HepG2 (cell line): ENCODE data around the gene APOM. TPM values are rescaled to one million over a fixed set of nuclear protein-coding genes. Genes with fewer than 3 reads are reported as not detected.
A peak's percentile ranks its signal among the peaks of the same experiment; 100 is the strongest.

ENCODE experiments used
- BCL6 ChIP-seq: IDR thresholded peaks from 2 replicates; pipeline ENCODE4 v1.6.1; 2016; ENCODE audit warnings: missing genetic modification reagents, missing compliant biosample characterization
- FOSL1 ChIP-seq: sonication (generic); formaldehyde crosslinking; IDR thresholded peaks from 2 replicates; pipeline ENCODE4 v1.9.0; 2021; ENCODE audit warnings: missing genetic modification reagents, borderline replicate concordance
- FOSL2 ChIP-seq: sonication (generic); formaldehyde crosslinking; IDR thresholded peaks from 2 replicates; pipeline ENCODE4 v1.4.0; 2020; ENCODE audit warnings: missing genetic modification reagents
- KDM3A ChIP-seq: IDR thresholded peaks from 2 replicates; pipeline ENCODE4 v1.6.1; 2018; ENCODE audit warnings: low read depth, missing compliant biosample characterization
- NBN ChIP-seq: fragments of 450-650 bp; conservative IDR thresholded peaks from 2 replicates; pipeline ENCODE4 v1.6.1; 2017
- PTBP1 ChIP-seq: fragments of 200-400 bp; formaldehyde crosslinking; IDR thresholded peaks from 2 replicates; pipeline ENCODE4 v1.6.1; 2018; ENCODE audit warnings: low read length, low read depth; ENCODE audit not compliant: poor library complexity, severe bottlenecking
- RFX1 ChIP-seq: fragments of 450-650 bp; IDR thresholded peaks from 2 replicates; pipeline ENCODE4 v1.6.1; 2017
- SP140L ChIP-seq: sonication (generic); formaldehyde crosslinking; IDR thresholded peaks from 2 replicates; pipeline ENCODE4 v1.4.0; 2020; ENCODE audit warnings: missing genetic modification reagents, borderline replicate concordance
- SRF ChIP-seq: IDR thresholded peaks from 2 replicates; pipeline ENCODE4 v1.6.1; 2011; ENCODE audit warnings: mild to moderate bottlenecking, low read depth, low read length, moderate library complexity
- TBX2 ChIP-seq: sonication (generic); formaldehyde crosslinking; IDR thresholded peaks from 2 replicates; pipeline ENCODE4 v1.5.0; 2020; ENCODE audit warnings: missing genetic modification reagents, mild to moderate bottlenecking, borderline replicate concordance
- THAP8 ChIP-seq: sonication (generic); formaldehyde crosslinking; IDR thresholded peaks from 2 replicates; pipeline ENCODE4 v1.5.1; 2020; ENCODE audit warnings: missing genetic modification reagents, mild to moderate bottlenecking, borderline replicate concordance
- ZGPAT ChIP-seq: IDR thresholded peaks from 2 replicates; pipeline ENCODE4 v1.6.1; 2016; ENCODE audit warnings: mild to moderate bottlenecking
- ZKSCAN1 ChIP-seq: fragments of 150-350 bp; IDR thresholded peaks from 2 replicates; pipeline ENCODE4 v1.6.1; 2014; ENCODE audit warnings: low read length
- ZNF17 ChIP-seq: sonication (generic); formaldehyde crosslinking; IDR thresholded peaks from 2 replicates; pipeline ENCODE4 v1.5.0; 2020; ENCODE audit warnings: mild to moderate bottlenecking, missing genetic modification reagents
- ZNF225 ChIP-seq: sonication (generic); formaldehyde crosslinking; IDR thresholded peaks from 2 replicates; pipeline ENCODE4 v1.4.0; 2020; ENCODE audit warnings: mild to moderate bottlenecking, missing genetic modification reagents
- ZNF234 ChIP-seq: sonication (generic); formaldehyde crosslinking; conservative IDR thresholded peaks from 2 replicates; pipeline ENCODE4 v1.5.1; 2020; ENCODE audit warnings: mild to moderate bottlenecking, missing genetic modification reagents
- ZNF350 ChIP-seq: sonication (generic); formaldehyde crosslinking; IDR thresholded peaks from 2 replicates; pipeline ENCODE4 v1.4.0; 2020; ENCODE audit warnings: mild to moderate bottlenecking, low read depth, missing genetic modification reagents, borderline replicate concordance
- ZNF460 ChIP-seq: sonication (generic); formaldehyde crosslinking; IDR thresholded peaks from 2 replicates; pipeline ENCODE4 v1.5.1; 2020; ENCODE audit warnings: missing genetic modification reagents, mild to moderate bottlenecking, borderline replicate concordance
- ZNF569 ChIP-seq: sonication (generic); formaldehyde crosslinking; IDR thresholded peaks from 2 replicates; pipeline ENCODE4 v1.5.0; 2020; ENCODE audit warnings: mild to moderate bottlenecking, missing genetic modification reagents, moderate library complexity, borderline replicate concordance
- ZNF570 ChIP-seq: sonication (generic); formaldehyde crosslinking; IDR thresholded peaks from 2 replicates; pipeline ENCODE4 v1.4.0; 2020; ENCODE audit warnings: mild to moderate bottlenecking, missing genetic modification reagents, borderline replicate concordance
- ZNF572 ChIP-seq: sonication (generic); formaldehyde crosslinking; IDR thresholded peaks from 2 replicates; pipeline ENCODE4 v1.5.1; 2020; ENCODE audit warnings: mild to moderate bottlenecking, missing genetic modification reagents
- ZNF761 ChIP-seq: sonication (generic); formaldehyde crosslinking; conservative IDR thresholded peaks from 2 replicates; pipeline ENCODE4 v1.4.0; 2020; ENCODE audit warnings: mild to moderate bottlenecking, missing genetic modification reagents
- ZNF772 ChIP-seq: sonication (generic); formaldehyde crosslinking; IDR thresholded peaks from 2 replicates; pipeline ENCODE4 v1.5.0; 2020; ENCODE audit warnings: mild to moderate bottlenecking, missing genetic modification reagents
- ZNF850 ChIP-seq: sonication (generic); formaldehyde crosslinking; conservative IDR thresholded peaks from 2 replicates; pipeline ENCODE4 v1.9.0; 2021; ENCODE audit warnings: mild to moderate bottlenecking, missing genetic modification reagents
- ZSCAN25 ChIP-seq: sonication (generic); formaldehyde crosslinking; IDR thresholded peaks from 2 replicates; pipeline ENCODE4 v1.8.0; 2022; ENCODE audit warnings: mild to moderate bottlenecking, missing genetic modification reagents
- polyA plus RNA-seq, 8 experiments: library from polyadenylated mRNA; depleted of rRNA in 3 of 8; stranded (reverse) in 7 of 8; unstranded in 1 of 8; fragments of >200 nt; fragmentation: Illumina TruSeq in 4 of 8; extraction: Trizol in 4 of 8; gene quantifications; 2 replicates each; pipeline versions ENCODE4 v1.2.1 to v1.2.3, GENCODE V29; 2011 to 2016; ENCODE audit warnings: low read depth in 4 of 8, missing spikeins in 1 of 8, mixed read lengths in 1 of 8; ENCODE audit not compliant: insufficient read depth in 1 of 8
- total RNA-seq, 5 experiments: library from RNA; depleted of rRNA; stranded (reverse); fragments of >200 nt; fragmentation: Illumina TruSeq; extraction: Trizol; gene quantifications; 2 replicates each; pipeline ENCODE4 v1.2.3, GENCODE V29; 2016; ENCODE audit warnings: low read depth in 1 of 5
- TF ChIP-seq, protein P1 (sequence below): sonication (generic); formaldehyde crosslinking; IDR thresholded peaks from 2 replicates; pipeline ENCODE4 v1.4.0; 2020; ENCODE audit warnings: missing genetic modification reagents, borderline replicate concordance
- TF ChIP-seq, protein P2 (sequence below): sonication (generic); formaldehyde crosslinking; IDR thresholded peaks from 2 replicates; pipeline ENCODE4 v1.8.0; 2022; ENCODE audit warnings: missing genetic modification reagents, mild to moderate bottlenecking, inconsistent platforms, borderline replicate concordance

APOM gene
- total and polyA plus RNA-seq, 2 of the 13 experiments (the other 11 are each of a cell fraction or from before 2014, with no cell fraction given) = 98.2 to 1,140 TPM

GRCh38 chr6:31665501-31666336, 10.0 kb downstream of the APOM start, which contains the start of gene CSNK2B (continued):
- no peak for TF ChIP-seq PTBP1
- no peak for TF ChIP-seq SP140L
- TF ChIP-seq SRF = peak; percentile 87
- TF ChIP-seq, protein P1, sequence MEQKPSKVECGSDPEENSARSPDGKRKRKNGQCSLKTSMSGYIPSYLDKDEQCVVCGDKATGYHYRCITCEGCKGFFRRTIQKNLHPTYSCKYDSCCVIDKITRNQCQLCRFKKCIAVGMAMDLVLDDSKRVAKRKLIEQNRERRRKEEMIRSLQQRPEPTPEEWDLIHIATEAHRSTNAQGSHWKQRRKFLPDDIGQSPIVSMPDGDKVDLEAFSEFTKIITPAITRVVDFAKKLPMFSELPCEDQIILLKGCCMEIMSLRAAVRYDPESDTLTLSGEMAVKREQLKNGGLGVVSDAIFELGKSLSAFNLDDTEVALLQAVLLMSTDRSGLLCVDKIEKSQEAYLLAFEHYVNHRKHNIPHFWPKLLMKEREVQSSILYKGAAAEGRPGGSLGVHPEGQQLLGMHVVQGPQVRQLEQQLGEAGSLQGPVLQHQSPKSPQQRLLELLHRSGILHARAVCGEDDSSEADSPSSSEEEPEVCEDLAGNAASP = no peak
- TF ChIP-seq ZNF761 = 0 out of 2 replicates have a peak, but pooled peaks have one; percentile 47
- TF ChIP-seq, protein P2, sequence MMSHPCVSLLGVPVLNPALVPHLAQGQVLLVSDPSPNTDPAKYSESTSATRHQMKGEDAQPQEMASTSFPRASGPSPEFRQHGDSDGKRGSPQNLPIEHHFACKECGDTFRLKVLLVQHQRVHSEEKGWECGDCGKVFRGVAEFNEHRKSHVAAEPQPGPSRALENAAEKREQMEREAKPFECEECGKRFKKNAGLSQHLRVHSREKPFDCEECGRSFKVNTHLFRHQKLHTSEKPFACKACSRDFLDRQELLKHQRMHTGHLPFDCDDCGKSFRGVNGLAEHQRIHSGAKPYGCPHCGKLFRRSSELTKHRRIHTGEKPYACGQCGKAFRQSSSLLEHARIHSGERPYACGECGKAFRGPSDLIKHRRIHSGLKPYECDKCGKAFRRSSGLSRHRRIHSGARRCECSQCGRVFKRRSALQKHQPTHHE (CRISPR knock-in tag) = no peak
- TF ChIP-seq ZKSCAN1 = no peak
- TF ChIP-seq KDM3A (CRISPR knock-in tag) = 0 out of 2 replicates have a peak, but pooled peaks have one; percentile 21
- no peak for TF ChIP-seq ZNF17
- peak; percentile 38 for TF ChIP-seq BCL6 (CRISPR knock-in tag)
- peak; percentile 39; the same call in 1 of the 2 replicates for TF ChIP-seq ZGPAT
- no peak; the same call in 1 of the 2 replicates for TF ChIP-seq ZNF225
- 0 out of 2 replicates have a peak, but pooled peaks have one; percentile 43 for TF ChIP-seq FOSL2 (CRISPR knock-in tag)
- TF ChIP-seq ZNF572 (CRISPR knock-in tag) = peak; percentile 80; the same call in 1 of the 2 replicates
- no peak for TF ChIP-seq ZSCAN25
- no peak for TF ChIP-seq RFX1
- TF ChIP-seq ZNF350 (CRISPR knock-in tag) = peak; percentile 40
- TF ChIP-seq ZNF850 = no peak
- no peak for TF ChIP-seq NBN
- TF ChIP-seq ZNF772 = no peak; the same call in 1 of the 2 replicates
- TF ChIP-seq TBX2 (CRISPR knock-in tag) = peak; percentile 14; the same call in 1 of the 2 replicates
- no peak for TF ChIP-seq ZNF570
- TF ChIP-seq FOSL1 (CRISPR knock-in tag) = no peak
- no peak for TF ChIP-seq ZNF569 (CRISPR knock-in tag)
- TF ChIP-seq THAP8 (CRISPR knock-in tag) = peak; percentile 65; the same call in 1 of the 2 replicates
- TF ChIP-seq ZNF460 (CRISPR knock-in tag) = no peak
- TF ChIP-seq ZNF234 (CRISPR knock-in tag) = no peak
